Thoracic aorta (tissue), 2 donors: ENCODE measurements around the gene SDCBP2. TPM values are rescaled to one million over a fixed set of nuclear protein-coding genes. Genes with fewer than 3 reads are reported as not detected.

ENCODE experiments used
- ATAC-seq: fragments of 150-250 bp; one replicate; pipeline ENCODE4 v1.8.0; 2017; ENCODE audit warnings: low read depth; ENCODE audit not compliant: insufficient number of reproducible peaks, low FRiP score
- DNase-seq: peaks from one replicate; pipeline ENCODE4 v3.0.0-alpha.2; 2020; ENCODE audit warnings: low spot score
- H3K27ac ChIP-seq, 2 donors: fragments of 200-600 bp; sonication (generic); 1 replicate in 1 of 2; 2 replicates in 1 of 2; pipeline ENCODE4 v1.5.1; 2016; ENCODE audit warnings: mild to moderate bottlenecking in 2 of 2, moderate library complexity in 2 of 2
- H3K27me3 ChIP-seq: fragments of 200-600 bp; sonication (generic); replicated peaks from 2 replicates; pipeline ENCODE4 v1.6.0; 2016; ENCODE audit warnings: mild to moderate bottlenecking; ENCODE audit not compliant: insufficient read depth
- H3K36me3 ChIP-seq: fragments of 200-600 bp; sonication (generic); one replicate; pipeline ENCODE4 v1.5.1; 2016
- H3K4me1 ChIP-seq, 2 donors: fragments of 200-600 bp; sonication (generic); 1 replicate in 1 of 2; 2 replicates in 1 of 2; pipeline versions ENCODE4 v1.5.1 to v1.6.0; 2016; ENCODE audit warnings: low read depth in 2 of 2, mild to moderate bottlenecking in 1 of 2; ENCODE audit not compliant: control insufficient read depth in 1 of 2
- H3K4me3 ChIP-seq: fragments of 200-600 bp; sonication (generic); 2 replicates; pipeline ENCODE4 v1.5.1; 2016; ENCODE audit warnings: mild to moderate bottlenecking
- H3K9me3 ChIP-seq: fragments of 200-600 bp; sonication (generic); 2 replicates; pipeline ENCODE4 v1.5.1; 2016
- total RNA-seq, 2 donors: library from RNA; depleted of rRNA; stranded (reverse); fragments of >200 nt; gene quantifications; one replicate each; pipeline versions ENCODE4 v1.1.0 to v1.2.3, GENCODE V29; 2016
- TF ChIP-seq, protein P1 (sequence below): fragments of 200-600 bp; sonication (generic); IDR thresholded peaks from one replicate; pipeline ENCODE4 v1.5.1; 2019; ENCODE audit warnings: antibody characterized with exemption

The SDCBP2 gene
- total RNA-seq, 2 donors from 2014 or later = 4.1 to 10.2 TPM

DNA sequence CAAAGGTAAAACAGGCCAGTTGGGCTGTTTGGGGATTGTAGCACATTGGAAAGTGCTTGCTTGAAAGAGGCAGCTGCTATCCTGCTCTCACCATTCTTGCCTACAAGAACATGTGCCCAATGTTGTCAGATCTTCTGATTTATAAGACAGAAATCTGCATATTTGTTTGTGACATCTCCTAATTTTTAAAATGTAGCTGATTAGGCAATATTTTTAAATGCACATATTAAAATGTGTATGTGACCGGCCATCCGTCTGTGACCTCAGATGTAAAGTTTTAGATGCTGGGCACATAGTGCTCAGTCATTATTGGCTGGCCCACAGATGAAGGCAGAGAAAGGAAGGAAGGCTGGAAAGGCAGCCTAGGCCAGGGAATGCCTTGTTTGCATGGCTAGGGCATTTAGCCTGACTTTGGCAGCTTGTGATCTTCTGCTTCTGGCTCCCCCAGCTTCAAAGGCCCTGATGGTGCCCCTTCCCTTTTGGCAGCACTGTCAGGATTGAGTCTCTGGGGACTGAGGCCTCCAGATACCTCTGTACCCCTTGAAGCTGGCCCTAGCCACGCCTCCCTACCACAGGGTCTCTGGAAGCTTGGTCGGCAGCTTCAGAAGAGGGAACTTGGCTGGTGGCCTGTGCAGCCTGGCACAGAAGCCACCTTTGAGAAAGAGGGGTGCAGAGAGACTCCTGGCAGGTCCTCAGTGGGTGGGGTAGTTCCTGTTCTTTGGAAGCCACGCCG, 56.4 kb downstream of the SDCBP2 start:
- Histone ChIP-seq H3K27me3 (no peaks in the 10 kb centered on the region), H3K9me3 (no peaks in the 10 kb centered on the region), H3K4me1 (no peaks in the 10 kb centered on the region), H3K36me3 (no peaks in the 10 kb centered on the region), H3K27ac (no peak overlapping the region), H3K4me3 (no peak overlapping the region)
- TF ChIP-seq, protein P1, sequence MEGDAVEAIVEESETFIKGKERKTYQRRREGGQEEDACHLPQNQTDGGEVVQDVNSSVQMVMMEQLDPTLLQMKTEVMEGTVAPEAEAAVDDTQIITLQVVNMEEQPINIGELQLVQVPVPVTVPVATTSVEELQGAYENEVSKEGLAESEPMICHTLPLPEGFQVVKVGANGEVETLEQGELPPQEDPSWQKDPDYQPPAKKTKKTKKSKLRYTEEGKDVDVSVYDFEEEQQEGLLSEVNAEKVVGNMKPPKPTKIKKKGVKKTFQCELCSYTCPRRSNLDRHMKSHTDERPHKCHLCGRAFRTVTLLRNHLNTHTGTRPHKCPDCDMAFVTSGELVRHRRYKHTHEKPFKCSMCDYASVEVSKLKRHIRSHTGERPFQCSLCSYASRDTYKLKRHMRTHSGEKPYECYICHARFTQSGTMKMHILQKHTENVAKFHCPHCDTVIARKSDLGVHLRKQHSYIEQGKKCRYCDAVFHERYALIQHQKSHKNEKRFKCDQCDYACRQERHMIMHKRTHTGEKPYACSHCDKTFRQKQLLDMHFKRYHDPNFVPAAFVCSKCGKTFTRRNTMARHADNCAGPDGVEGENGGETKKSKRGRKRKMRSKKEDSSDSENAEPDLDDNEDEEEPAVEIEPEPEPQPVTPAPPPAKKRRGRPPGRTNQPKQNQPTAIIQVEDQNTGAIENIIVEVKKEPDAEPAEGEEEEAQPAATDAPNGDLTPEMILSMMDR = no peak
- DNase-seq (no peak), ATAC-seq (no peak)

DNA sequence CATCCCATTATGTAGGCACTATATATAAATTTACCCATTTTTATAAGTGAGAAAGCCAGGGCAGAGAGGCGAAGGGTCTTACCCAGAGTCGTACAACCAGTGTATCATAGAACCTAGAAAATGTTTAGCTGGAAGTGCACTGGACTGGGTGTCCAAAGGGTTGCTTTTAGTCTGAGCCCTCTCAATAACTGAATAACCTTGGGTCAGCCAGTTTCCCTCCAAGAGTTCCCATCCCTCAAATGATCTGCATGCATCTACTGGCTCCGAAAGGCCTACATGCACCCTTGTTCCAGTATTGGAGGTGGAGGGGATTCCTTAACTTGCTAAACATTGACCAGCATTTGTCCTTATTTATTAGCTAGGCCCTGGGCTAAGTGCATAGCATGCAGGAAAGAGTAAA, 59.1 kb downstream of the SDCBP2 start:
- H3K9me3 ChIP-seq = no peaks in the 10 kb centered on the region
- DNase-seq (no peak), ATAC-seq (no peak)
- H3K4me1 ChIP-seq = peaks cover 3 to 12% of the 10 kb centered on the region in 2 donors
- H3K27me3 ChIP-seq = no peaks in the 10 kb centered on the region
- H3K27ac ChIP-seq = no peak overlapping the region
- TF ChIP-seq, protein P1 = no peak
- no peak overlapping the region for H3K4me3 ChIP-seq
- H3K36me3 ChIP-seq = no peaks in the 10 kb centered on the region

DNA sequence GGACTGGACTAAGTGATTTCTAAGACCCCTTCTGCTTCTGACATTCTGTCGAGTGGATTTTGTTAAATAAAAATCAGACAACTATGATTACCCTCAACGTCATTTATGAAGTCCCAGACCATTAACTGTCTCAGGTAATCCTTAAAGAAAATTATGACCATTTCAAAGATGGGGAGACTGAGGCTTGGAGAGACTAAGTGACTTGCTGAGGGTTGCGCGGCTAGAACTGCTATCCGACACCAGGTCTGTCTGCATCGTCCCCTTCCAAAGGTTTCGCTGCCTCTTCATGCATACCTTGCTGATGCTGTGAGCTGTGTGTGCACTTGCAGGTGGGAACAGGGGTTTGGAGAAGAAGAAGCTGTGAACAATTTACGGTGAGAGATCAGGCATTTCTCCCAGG, 59.7 kb downstream of the SDCBP2 start:
- Histone ChIP-seq H3K36me3 (no peaks in the 10 kb centered on the region), H3K27ac (no peak overlapping the region), H3K4me1 (peaks cover 3 to 12% of the 10 kb centered on the region in 2 donors), H3K27me3 (no peaks in the 10 kb centered on the region), H3K4me3 (no peak overlapping the region), H3K9me3 (no peaks in the 10 kb centered on the region)
- DNase-seq = no peak
- ATAC-seq = no peak
- TF ChIP-seq, protein P1 = no peak

DNA sequence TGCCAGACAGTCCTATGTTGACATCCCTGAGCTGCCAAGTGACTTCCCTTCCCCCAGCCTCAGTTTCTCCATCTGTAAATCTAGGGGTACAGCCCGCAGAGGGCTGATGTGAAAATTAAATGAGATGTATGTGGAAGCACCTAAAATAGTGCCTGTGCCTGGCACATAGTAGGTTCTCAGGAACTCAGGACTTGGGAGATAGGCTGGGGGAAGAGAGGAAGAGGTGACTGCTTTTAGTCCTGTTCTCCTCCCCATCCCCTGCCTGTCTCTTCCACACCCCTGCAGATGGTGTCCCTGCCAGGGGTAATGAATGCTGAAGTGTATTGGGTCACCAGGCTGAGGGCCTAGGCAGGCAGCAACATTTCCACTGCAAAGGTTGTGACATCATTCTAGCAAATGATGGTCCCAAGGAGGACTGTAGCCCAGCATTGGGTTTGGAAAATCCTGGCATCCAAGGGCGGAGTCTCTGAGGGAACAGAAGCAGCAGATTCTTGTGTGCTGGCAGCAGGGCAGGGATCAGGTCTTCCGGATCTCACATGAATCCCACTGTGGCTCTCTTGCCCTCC, 61.0 kb downstream of the SDCBP2 start:
- no peak overlapping the region for H3K4me3 ChIP-seq
- H3K27me3 ChIP-seq = no peaks in the 10 kb centered on the region
- TF ChIP-seq, protein P1 = no peak
- no peaks in the 10 kb centered on the region for H3K36me3 ChIP-seq
- ATAC-seq (no peak), DNase-seq (no peak)
- peaks cover 3 to 12% of the 10 kb centered on the region in 2 donors for H3K4me1 ChIP-seq
- H3K9me3 ChIP-seq = no peaks in the 10 kb centered on the region
- no peak overlapping the region for H3K27ac ChIP-seq

DNA sequence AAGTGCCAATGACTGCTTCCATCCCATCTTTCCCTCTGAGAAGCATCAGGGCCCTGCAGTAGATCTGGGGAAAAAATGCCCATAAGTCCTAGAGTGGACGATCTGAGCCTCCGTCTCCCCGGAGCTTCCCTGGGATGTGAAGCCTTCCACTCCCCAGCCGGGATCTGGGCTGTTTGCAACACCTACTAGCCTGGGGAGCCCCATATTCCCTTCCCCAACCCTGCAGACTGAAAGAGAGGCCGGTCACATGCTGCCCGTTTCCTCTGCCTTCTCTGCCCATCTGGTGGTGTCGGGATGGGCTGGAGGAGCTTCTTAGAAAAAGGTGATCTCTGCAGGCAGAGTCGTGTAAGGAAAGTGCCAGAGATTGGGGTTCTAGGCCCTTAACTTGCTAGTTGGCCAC, 61.8 kb downstream of the SDCBP2 start:
- no peaks in the 10 kb centered on the region for H3K9me3 ChIP-seq
- H3K36me3 ChIP-seq = no peaks in the 10 kb centered on the region
- peak overlapping the region; percentile 82 for H3K4me3 ChIP-seq
- no peak for ATAC-seq
- DNase-seq = no peak
- TF ChIP-seq, protein P1 = no peak
- H3K27me3 ChIP-seq = no peaks in the 10 kb centered on the region
- peaks cover 3 to 12% of the 10 kb centered on the region in 2 donors for H3K4me1 ChIP-seq
- H3K27ac ChIP-seq = no peak overlapping the region
